ENCODE measurements around the gene CD101.

CD101 gene

GRCh38 chr1:116961606-116962005, 40.0 kb upstream of the CD101 start:
- H4K8ac ChIP-seq (ENCODE audit: low read depth, low read length): no peak overlapping the region
- peaks cover 10 to 71% of the 10 kb centered on the region in 2 donors for H3K36me3 ChIP-seq (replicated peaks in 1 of 2; ENCODE audit: control insufficient read depth in 2 of 2, insufficient read depth in 2 of 2, low read length in 2 of 2)
- H3K27me3 ChIP-seq (ENCODE audit: control insufficient read depth in 3 of 3, insufficient read depth in 3 of 3, low read depth in 1 of 3, low read length in 3 of 3): no peaks in the 10 kb centered on the region
- H3K4ac ChIP-seq (ENCODE audit: low read length): no peak overlapping the region
- no peak overlapping the region for H3K14ac ChIP-seq (ENCODE audit: low read length)
- no peak for DNase-seq (ENCODE audit: low spot score)
- no peak overlapping the region for H3K4me2 ChIP-seq (ENCODE audit: insufficient read depth, low read length, poor library complexity, severe bottlenecking)
- H3K79me1 ChIP-seq (ENCODE audit: low read depth, low read length): peaks cover 5% of the 10 kb centered on the region
- H2AK5ac ChIP-seq (ENCODE audit: low read depth, low read length): no peak overlapping the region
- H2BK12ac ChIP-seq (ENCODE audit: low read length): no peak overlapping the region
- no peak overlapping the region for H3K9ac ChIP-seq (ENCODE audit: low read depth, low read length, poor library complexity)
- H2BK5ac ChIP-seq (ENCODE audit: low read length): no peak overlapping the region
- no CpG with 5 or more reads among the region's 6 CpGs for WGBS, 2 donors (ENCODE audit: extremely low coverage in 2 of 2, insufficient read length in 2 of 2, insufficient replicate concordance in 1 of 2)
- H3K9me3 ChIP-seq (replicated peaks in 1 of 2; ENCODE audit: control insufficient read depth in 2 of 2, insufficient read depth in 1 of 2, low read depth in 1 of 2, low read length in 2 of 2): no peaks in the 10 kb centered on the region
- H3K27ac ChIP-seq (replicated peaks; ENCODE audit: low read length): no peak overlapping the region
- no peak overlapping the region for H4K91ac ChIP-seq (ENCODE audit: low read depth, low read length, poor library complexity)
- H2AFZ ChIP-seq (ENCODE audit: low read length): no peak overlapping the region
- no peak overlapping the region for H3K4me3 ChIP-seq (ENCODE audit: low read length in 2 of 2)
- no peak overlapping the region for H3K23ac ChIP-seq (ENCODE audit: low read depth, low read length, poor library complexity)
- H3K4me1 ChIP-seq (ENCODE audit: control insufficient read depth in 2 of 2, insufficient read depth in 1 of 2, low read depth in 1 of 2, low read length in 2 of 2): no peaks in the 10 kb centered on the region
- H2BK15ac ChIP-seq (ENCODE audit: low read length): no peak overlapping the region
- no peak overlapping the region for H3K18ac ChIP-seq (ENCODE audit: low read length)
- H2BK120ac ChIP-seq (ENCODE audit: low read depth, low read length): no peak overlapping the region

- no peak overlapping the region for H2BK15ac ChIP-seq (ENCODE audit: low read length)
- no peak overlapping the region for H3K23ac ChIP-seq (ENCODE audit: low read depth, low read length, poor library complexity)
- H3K27me3 ChIP-seq (ENCODE audit: control insufficient read depth in 3 of 3, insufficient read depth in 3 of 3, low read depth in 1 of 3, low read length in 3 of 3): no peaks in the 10 kb centered on the region
- H4K91ac ChIP-seq (ENCODE audit: low read depth, low read length, poor library complexity): no peak overlapping the region
- H3K4me1 ChIP-seq (ENCODE audit: control insufficient read depth in 2 of 2, insufficient read depth in 1 of 2, low read depth in 1 of 2, low read length in 2 of 2): no peaks in the 10 kb centered on the region
- no peak overlapping the region for H3K9ac ChIP-seq (ENCODE audit: low read depth, low read length, poor library complexity)
- no peak overlapping the region for H3K14ac ChIP-seq (ENCODE audit: low read length)
- no peak overlapping the region for H2AK5ac ChIP-seq (ENCODE audit: low read depth, low read length)
- H3K27ac ChIP-seq (replicated peaks; ENCODE audit: low read length): no peak overlapping the region
- WGBS, 2 donors (ENCODE audit: extremely low coverage in 2 of 2, insufficient read length in 2 of 2, insufficient replicate concordance in 1 of 2): no CpG with 5 or more reads among the region's 4 CpGs
- peaks cover 13 to 82% of the 10 kb centered on the region in 2 donors for H3K36me3 ChIP-seq (replicated peaks in 1 of 2; ENCODE audit: control insufficient read depth in 2 of 2, insufficient read depth in 2 of 2, low read length in 2 of 2)
- H2BK5ac ChIP-seq (ENCODE audit: low read length): no peak overlapping the region
- H3K9me3 ChIP-seq (replicated peaks in 1 of 2; ENCODE audit: control insufficient read depth in 2 of 2, insufficient read depth in 1 of 2, low read depth in 1 of 2, low read length in 2 of 2): no peaks in the 10 kb centered on the region
- no peak overlapping the region for H3K4me3 ChIP-seq (ENCODE audit: low read length in 2 of 2)
- H2BK120ac ChIP-seq (ENCODE audit: low read depth, low read length): no peak overlapping the region
- no peak overlapping the region for H3K4ac ChIP-seq (ENCODE audit: low read length)
- no peak overlapping the region for H3K18ac ChIP-seq (ENCODE audit: low read length)
- no peak overlapping the region for H3K4me2 ChIP-seq (ENCODE audit: insufficient read depth, low read length, poor library complexity, severe bottlenecking)
- no peak for DNase-seq (ENCODE audit: low spot score)
- no peak overlapping the region for H4K8ac ChIP-seq (ENCODE audit: low read depth, low read length)
- no peak overlapping the region for H2AFZ ChIP-seq (ENCODE audit: low read length)
- H3K79me1 ChIP-seq (ENCODE audit: low read depth, low read length): peaks cover 5% of the 10 kb centered on the region
- H2BK12ac ChIP-seq (ENCODE audit: low read length): no peak overlapping the region
Observed at GRCh38 chr1:116962987-116963639, 38.4 kb upstream of the CD101 start.

- Histone ChIP-seq H2BK120ac (ENCODE audit: low read depth, low read length) (no peak overlapping the region), H2BK15ac (ENCODE audit: low read length) (no peak overlapping the region), H3K9ac (ENCODE audit: low read depth, low read length, poor library complexity) (no peak overlapping the region), H3K9me3 (replicated peaks in 1 of 2; ENCODE audit: control insufficient read depth in 2 of 2, insufficient read depth in 1 of 2, low read depth in 1 of 2, low read length in 2 of 2) (peaks cover 0 to 7% of the 10 kb centered on the region in 2 donors), H3K14ac (ENCODE audit: low read length) (peak overlapping the region; percentile 40), H3K18ac (ENCODE audit: low read length) (no peak overlapping the region), H4K8ac (ENCODE audit: low read depth, low read length) (no peak overlapping the region), H3K4me2 (ENCODE audit: insufficient read depth, low read length, poor library complexity, severe bottlenecking) (no peak overlapping the region), H2AK5ac (ENCODE audit: low read depth, low read length) (no peak overlapping the region), H3K79me1 (ENCODE audit: low read depth, low read length) (no peaks in the 10 kb centered on the region), H3K4ac (ENCODE audit: low read length) (no peak overlapping the region), H2BK12ac (ENCODE audit: low read length) (no peak overlapping the region), H3K23ac (ENCODE audit: low read depth, low read length, poor library complexity) (no peak overlapping the region), H2AFZ (ENCODE audit: low read length) (no peak overlapping the region), H3K4me1 (ENCODE audit: control insufficient read depth in 2 of 2, insufficient read depth in 1 of 2, low read depth in 1 of 2, low read length in 2 of 2) (peaks cover 2 to 3% of the 10 kb centered on the region in 2 donors), H3K4me3 (ENCODE audit: low read length in 2 of 2) (no peak overlapping the region), H3K36me3 (replicated peaks in 1 of 2; ENCODE audit: control insufficient read depth in 2 of 2, insufficient read depth in 2 of 2, low read length in 2 of 2) (peaks cover 7 to 72% of the 10 kb centered on the region in 2 donors), H4K91ac (ENCODE audit: low read depth, low read length, poor library complexity) (no peak overlapping the region), H3K27me3 (ENCODE audit: control insufficient read depth in 3 of 3, insufficient read depth in 3 of 3, low read depth in 1 of 3, low read length in 3 of 3) (no peaks in the 10 kb centered on the region), H2BK5ac (ENCODE audit: low read length) (no peak overlapping the region), H3K27ac (replicated peaks; ENCODE audit: low read length) (no peak overlapping the region)
- WGBS, 2 donors (ENCODE audit: extremely low coverage in 2 of 2, insufficient read length in 2 of 2, insufficient replicate concordance in 1 of 2): no CpG with 5 or more reads among the region's 11 CpGs
- no peak for DNase-seq (ENCODE audit: low spot score)
Observed at GRCh38 chr1:116966791-116967190, 34.8 kb upstream of the CD101 start.

- H2AK5ac ChIP-seq (ENCODE audit: low read depth, low read length): no peak overlapping the region
- no peak overlapping the region for H2BK15ac ChIP-seq (ENCODE audit: low read length)
- no peaks in the 10 kb centered on the region for H3K27me3 ChIP-seq (ENCODE audit: control insufficient read depth in 3 of 3, insufficient read depth in 3 of 3, low read depth in 1 of 3, low read length in 3 of 3)
- no CpG with 5 or more reads among the region's 3 CpGs for WGBS, 2 donors (ENCODE audit: extremely low coverage in 2 of 2, insufficient read length in 2 of 2, insufficient replicate concordance in 1 of 2)
- H2AFZ ChIP-seq (ENCODE audit: low read length): no peak overlapping the region
- no peak overlapping the region for H3K14ac ChIP-seq (ENCODE audit: low read length)
- H3K27ac ChIP-seq (replicated peaks; ENCODE audit: low read length): no peak overlapping the region
- no peak for DNase-seq (ENCODE audit: low spot score)
- H2BK12ac ChIP-seq (ENCODE audit: low read length): no peak overlapping the region
- H4K8ac ChIP-seq (ENCODE audit: low read depth, low read length): no peak overlapping the region
- H3K18ac ChIP-seq (ENCODE audit: low read length): no peak overlapping the region
- no peak overlapping the region for H3K9ac ChIP-seq (ENCODE audit: low read depth, low read length, poor library complexity)
- H3K4me3 ChIP-seq (ENCODE audit: low read length in 2 of 2): no peak overlapping the region
- no peak overlapping the region for H3K23ac ChIP-seq (ENCODE audit: low read depth, low read length, poor library complexity)
- H3K79me1 ChIP-seq (ENCODE audit: low read depth, low read length): no peaks in the 10 kb centered on the region
- H3K4me2 ChIP-seq (ENCODE audit: insufficient read depth, low read length, poor library complexity, severe bottlenecking): no peak overlapping the region
- no peak overlapping the region for H3K4ac ChIP-seq (ENCODE audit: low read length)
- H3K9me3 ChIP-seq (replicated peaks in 1 of 2; ENCODE audit: control insufficient read depth in 2 of 2, insufficient read depth in 1 of 2, low read depth in 1 of 2, low read length in 2 of 2): peaks cover 2 to 10% of the 10 kb centered on the region in 2 donors
- no peak overlapping the region for H2BK120ac ChIP-seq (ENCODE audit: low read depth, low read length)
- peaks cover 7 to 56% of the 10 kb centered on the region in 2 donors for H3K36me3 ChIP-seq (replicated peaks in 1 of 2; ENCODE audit: control insufficient read depth in 2 of 2, insufficient read depth in 2 of 2, low read length in 2 of 2)
- no peak overlapping the region for H2BK5ac ChIP-seq (ENCODE audit: low read length)
- H4K91ac ChIP-seq (ENCODE audit: low read depth, low read length, poor library complexity): no peak overlapping the region
- H3K4me1 ChIP-seq (ENCODE audit: control insufficient read depth in 2 of 2, insufficient read depth in 1 of 2, low read depth in 1 of 2, low read length in 2 of 2): peaks cover 5 to 9% of the 10 kb centered on the region in 2 donors
Observed at GRCh38 chr1:116968724-116969123, 32.8 kb upstream of the CD101 start.

Data from neuronal stem cell (in vitro differentiated cells).